Lung (tissue), 12 donors: ENCODE measurements around the gene TBX5. TPM values are rescaled to one million over a fixed set of nuclear protein-coding genes. Genes with fewer than 3 reads are reported as not detected.

ENCODE experiments used
- ATAC-seq: fragments of 200-7000 bp; cut with Tn5 transposase; one replicate; pipeline ENCODE4 v1.9.1; 2020; ENCODE audit warnings: moderate number of reproducible peaks; ENCODE audit not compliant: insufficient read depth, low FRiP score
- DNase-seq, 3 donors: peaks; one replicate each; pipeline ENCODE4 v3.0.0-alpha.2; 2013 to 2017
- H3K27ac ChIP-seq, 2 donors: one replicate each; pipeline ENCODE4 v1.5.1; 2013; ENCODE audit warnings: mild to moderate bottlenecking in 2 of 2, moderate library complexity in 2 of 2, control low read depth in 1 of 2, inconsistent platforms in 1 of 2, low read depth in 1 of 2, low read length in 1 of 2
- H3K27me3 ChIP-seq, 3 donors: one replicate each; pipeline ENCODE4 v1.5.1; 2013; ENCODE audit warnings: low read length in 2 of 3; ENCODE audit not compliant: control insufficient read depth in 3 of 3, insufficient read depth in 3 of 3
- H3K36me3 ChIP-seq, 4 donors: one replicate each; pipeline ENCODE4 v1.5.1; 2013; ENCODE audit warnings: low read length in 4 of 4, mild to moderate bottlenecking in 1 of 4, moderate library complexity in 1 of 4; ENCODE audit not compliant: control insufficient read depth in 4 of 4, insufficient read depth in 4 of 4
- H3K4me1 ChIP-seq, 5 donors: one replicate each; pipeline ENCODE4 v1.5.1; 2013; ENCODE audit warnings: low read length in 5 of 5, mild to moderate bottlenecking in 2 of 5, moderate library complexity in 1 of 5; ENCODE audit not compliant: control insufficient read depth in 5 of 5, insufficient read depth in 5 of 5
- H3K4me3 ChIP-seq: one replicate; pipeline ENCODE4 v1.5.1; 2013; ENCODE audit warnings: mild to moderate bottlenecking, control low read depth, moderate library complexity
- H3K9ac ChIP-seq, 2 donors: one replicate each; pipeline ENCODE4 v1.5.1; 2013; ENCODE audit warnings: low read length in 2 of 2, control low read depth in 1 of 2; ENCODE audit not compliant: insufficient read depth in 1 of 2
- H3K9me3 ChIP-seq, 4 donors: one replicate each; pipeline ENCODE4 v1.5.1; 2013; ENCODE audit warnings: low read length in 3 of 4, mild to moderate bottlenecking in 1 of 4, moderate library complexity in 1 of 4; ENCODE audit not compliant: control insufficient read depth in 4 of 4, insufficient read depth in 3 of 4
- WGBS, 2 donors: extraction: QIAGEN DNeasy Blood & Tissue Kit; methylation state at CpG; one replicate each; pipeline ENCODE4 v1.1.7; 2013; 5-methylcytosine and 5-hydroxymethylcytosine counted together
- polyA plus RNA-seq, 2 donors: library from polyadenylated mRNA; stranded (reverse); fragments of 200-250 nt; gene quantifications; one replicate each; pipeline ENCODE4 v1.2.1, GENCODE V29; 2013
- total RNA-seq, 2 donors: library from RNA; depleted of rRNA in 1 of 2; stranded (reverse); fragments of >200 nt in 1 of 2; gene quantifications; one replicate each; pipeline ENCODE4 v1.2.1, GENCODE V29; 2014 to 2021
- TF ChIP-seq, protein P1 (sequence below): IDR thresholded peaks from 2 replicates; pipeline ENCODE4 v1.5.1; 2012; ENCODE audit warnings: mild to moderate bottlenecking; ENCODE audit errors: control extremely low read depth, extremely low read depth
- donor health status: control.
- donor health status: control.
- donor health status: Bipolar disorder and iron deficiency.
- donor health status: healthy.
- donor health status: DM: yes; HTN: yes; CAD: no.

The TBX5 gene
- total and polyA plus RNA-seq, 4 donors = 5.6 to 39.7 (median 13.9) TPM

DNA sequence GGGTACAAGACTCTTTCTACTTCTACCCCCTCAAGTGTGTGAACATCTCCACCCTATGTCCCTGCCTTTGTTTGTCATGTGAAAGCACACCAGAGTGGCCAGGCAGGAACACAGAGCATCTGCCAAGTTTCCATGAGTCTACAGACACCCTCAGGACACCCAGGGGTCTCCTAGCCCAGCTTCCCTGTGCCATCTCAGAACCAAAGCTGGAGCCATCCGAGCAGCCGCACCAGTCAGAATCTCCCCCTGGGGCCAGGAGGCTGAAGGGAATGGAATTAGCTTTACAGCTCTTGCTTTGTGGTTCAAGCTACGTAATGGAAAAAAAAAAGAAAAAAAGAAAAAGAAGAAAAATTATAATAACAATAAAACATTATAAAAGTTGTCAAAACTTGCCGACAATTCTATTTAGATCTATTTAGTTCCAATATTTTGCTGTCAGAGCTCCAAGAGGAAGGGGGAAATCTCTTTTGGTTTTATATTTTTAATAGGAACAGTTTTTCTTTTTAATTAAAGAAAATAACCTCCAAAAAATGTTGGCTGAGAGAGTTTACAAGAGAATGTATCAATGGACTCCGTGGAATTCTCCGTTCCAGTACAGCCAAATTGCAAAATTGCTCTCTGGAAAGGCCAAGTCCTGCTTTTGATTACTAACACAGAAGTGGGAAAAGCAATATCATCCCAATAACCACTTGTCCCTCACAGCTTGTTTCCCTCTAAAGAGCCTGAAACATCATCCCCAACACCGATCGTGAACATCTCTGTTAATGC, 37.1 kb downstream of the TBX5 start:
- Histone ChIP-seq H3K4me1 (peaks cover 0 to 5% (median 0%) of the 10 kb centered on the region in 5 donors), H3K4me3 (no peak overlapping the region), H3K27me3 (peaks cover 0 to 2% (median 0%) of the 10 kb centered on the region in 3 donors), H3K27ac (peak overlapping the region in 1 of 2 donors; percentile 53), H3K36me3 (peaks cover 0 to 72% (median 27%) of the 10 kb centered on the region in 4 donors), H3K9me3 (peaks cover 0 to 3% (median 1%) of the 10 kb centered on the region in 4 donors), H3K9ac (peak overlapping the region in 1 of 2 donors; percentile 55)
- ATAC-seq (no peak), DNase-seq (no peak)
- TF ChIP-seq, protein P1, sequence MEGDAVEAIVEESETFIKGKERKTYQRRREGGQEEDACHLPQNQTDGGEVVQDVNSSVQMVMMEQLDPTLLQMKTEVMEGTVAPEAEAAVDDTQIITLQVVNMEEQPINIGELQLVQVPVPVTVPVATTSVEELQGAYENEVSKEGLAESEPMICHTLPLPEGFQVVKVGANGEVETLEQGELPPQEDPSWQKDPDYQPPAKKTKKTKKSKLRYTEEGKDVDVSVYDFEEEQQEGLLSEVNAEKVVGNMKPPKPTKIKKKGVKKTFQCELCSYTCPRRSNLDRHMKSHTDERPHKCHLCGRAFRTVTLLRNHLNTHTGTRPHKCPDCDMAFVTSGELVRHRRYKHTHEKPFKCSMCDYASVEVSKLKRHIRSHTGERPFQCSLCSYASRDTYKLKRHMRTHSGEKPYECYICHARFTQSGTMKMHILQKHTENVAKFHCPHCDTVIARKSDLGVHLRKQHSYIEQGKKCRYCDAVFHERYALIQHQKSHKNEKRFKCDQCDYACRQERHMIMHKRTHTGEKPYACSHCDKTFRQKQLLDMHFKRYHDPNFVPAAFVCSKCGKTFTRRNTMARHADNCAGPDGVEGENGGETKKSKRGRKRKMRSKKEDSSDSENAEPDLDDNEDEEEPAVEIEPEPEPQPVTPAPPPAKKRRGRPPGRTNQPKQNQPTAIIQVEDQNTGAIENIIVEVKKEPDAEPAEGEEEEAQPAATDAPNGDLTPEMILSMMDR = no peak
- WGBS, 2 donors = 72 to 78% methylated on average over 8 of the region's 8 CpGs

DNA sequence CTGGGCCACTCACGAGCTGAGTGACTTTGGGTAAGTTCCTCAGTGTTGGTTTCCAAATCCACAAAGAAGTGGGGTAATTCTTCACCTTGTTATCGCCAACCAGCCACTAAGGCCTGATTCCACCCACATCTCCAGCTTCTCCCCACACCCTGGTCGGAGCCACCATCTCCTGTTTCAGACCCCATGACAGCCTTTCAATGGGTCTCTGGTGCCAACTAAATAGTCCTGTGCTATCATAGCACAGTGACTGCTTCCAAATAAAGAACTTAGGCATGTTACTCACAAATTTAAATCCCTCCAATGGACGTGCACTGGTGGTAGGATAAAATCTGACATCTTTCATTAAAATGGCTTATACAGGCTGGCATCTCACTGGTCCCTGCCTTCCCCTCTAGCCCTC, 44.0 kb downstream of the TBX5 start:
- TF ChIP-seq, protein P1 = no peak
- peaks cover 0 to 4% (median 2%) of the 10 kb centered on the region in 5 donors for H3K4me1 ChIP-seq
- no peaks in the 10 kb centered on the region for H3K27me3 ChIP-seq
- no peak overlapping the region for H3K4me3 ChIP-seq
- peaks cover 0 to 5% (median 2%) of the 10 kb centered on the region in 4 donors for H3K9me3 ChIP-seq
- H3K9ac ChIP-seq = no peak overlapping the region
- 58 to 66% methylated on average over 4 of the region's 4 CpGs for WGBS, 2 donors
- H3K36me3 ChIP-seq = peaks cover 0 to 63% (median 25%) of the 10 kb centered on the region in 4 donors
- H3K27ac ChIP-seq = peak overlapping the region in 1 of 2 donors; percentile 51
- ATAC-seq (no peak), DNase-seq (no peak)

DNA sequence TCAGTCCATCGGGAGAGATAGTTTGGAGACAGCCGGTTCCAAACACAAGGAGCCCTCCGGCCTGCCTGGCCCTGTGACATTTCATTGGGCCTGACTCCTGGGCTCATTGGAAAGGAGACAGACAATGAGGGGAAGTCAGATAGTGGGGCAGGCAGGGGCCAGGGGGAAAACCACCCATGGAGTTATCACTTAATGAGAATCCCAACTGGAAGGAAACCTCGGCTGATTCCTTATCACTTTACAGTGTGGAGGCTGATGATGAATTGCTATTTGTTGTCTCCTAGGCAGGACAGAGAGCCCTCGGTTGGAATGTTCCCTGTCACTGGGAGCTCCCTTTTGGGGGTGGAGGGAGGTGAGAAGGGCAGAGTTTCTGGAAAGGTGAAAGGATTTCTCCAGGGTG, 44.4 kb downstream of the TBX5 start:
- WGBS, 2 donors = 19 to 24% methylated on average over 5 of the region's 5 CpGs
- peaks cover 0 to 4% (median 2%) of the 10 kb centered on the region in 5 donors for H3K4me1 ChIP-seq

More for the DNA sequence above, 44.4 kb downstream of the TBX5 start:
- peaks cover 0 to 5% (median 2%) of the 10 kb centered on the region in 4 donors for H3K9me3 ChIP-seq
- H3K9ac ChIP-seq = no peak overlapping the region
- peaks cover 0 to 62% (median 23%) of the 10 kb centered on the region in 4 donors for H3K36me3 ChIP-seq
- H3K4me3 ChIP-seq = no peak overlapping the region
- no peaks in the 10 kb centered on the region for H3K27me3 ChIP-seq
- DNase-seq (no peak), ATAC-seq (no peak)
- peak overlapping the region in 1 of 2 donors; percentile 51 for H3K27ac ChIP-seq
- TF ChIP-seq, protein P1 = no peak
